Measurements from ENCODE around the gene STXBP2.

DNA sequence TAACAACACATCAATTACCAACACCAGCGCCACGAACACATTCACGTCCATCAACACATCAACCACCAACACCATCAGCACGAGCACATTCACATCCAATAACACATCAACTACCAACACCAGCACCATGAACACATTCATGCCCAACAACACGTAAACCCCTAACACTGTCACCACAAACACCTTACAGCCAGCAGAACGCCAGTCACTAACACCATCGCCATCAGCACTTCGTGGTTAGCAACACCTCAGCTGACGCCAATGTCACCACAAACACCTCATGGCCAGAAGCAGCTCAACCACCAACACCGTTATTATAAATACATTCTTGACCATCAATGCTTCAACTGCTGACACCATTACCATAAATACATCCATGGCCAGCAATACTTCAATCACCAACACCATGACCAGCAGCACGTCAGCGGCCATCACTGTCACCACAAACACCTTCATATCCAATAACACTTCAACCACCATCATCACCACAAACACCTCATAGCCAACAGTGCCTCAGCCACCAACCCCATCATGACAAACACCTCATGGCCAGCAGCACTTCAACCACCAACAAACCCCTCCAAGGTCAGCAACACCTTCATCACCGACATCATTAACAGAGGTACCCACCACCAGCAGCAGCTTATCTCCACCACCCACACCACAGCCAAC lies 55.6 kb downstream of the STXBP2 start:
- TF ChIP-seq CTCF (tag by site-specific recombination; IDR thresholded peaks at IDR 0.05) (no peak), HOXA7 (CRISPR knock-in tag; IDR thresholded peaks at IDR 0.05; ENCODE audit: borderline replicate concordance) (no peak), ZNF549 (tag by site-specific recombination; IDR thresholded peaks at IDR 0.05) (no peak), SP2 (tag by site-specific recombination; IDR thresholded peaks at IDR 0.05) (no peak), ZNF202 (tag by site-specific recombination; IDR thresholded peaks at IDR 0.05; ENCODE audit: borderline replicate concordance) (no peak)
- TF ChIP-seq, protein P1, sequence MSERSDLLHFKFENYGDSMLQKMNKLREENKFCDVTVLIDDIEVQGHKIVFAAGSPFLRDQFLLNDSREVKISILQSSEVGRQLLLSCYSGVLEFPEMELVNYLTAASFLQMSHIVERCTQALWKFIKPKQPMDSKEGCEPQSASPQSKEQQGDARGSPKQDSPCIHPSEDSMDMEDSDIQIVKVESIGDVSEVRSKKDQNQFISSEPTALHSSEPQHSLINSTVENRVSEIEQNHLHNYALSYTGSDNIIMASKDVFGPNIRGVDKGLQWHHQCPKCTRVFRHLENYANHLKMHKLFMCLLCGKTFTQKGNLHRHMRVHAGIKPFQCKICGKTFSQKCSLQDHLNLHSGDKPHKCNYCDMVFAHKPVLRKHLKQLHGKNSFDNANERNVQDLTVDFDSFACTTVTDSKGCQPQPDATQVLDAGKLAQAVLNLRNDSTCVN (tag by site-specific recombination; optimal IDR thresholded peaks at IDR 0.05) = no peak
